CD14-positive monocyte (primary cell): ENCODE results near the gene PERM1. TPM values are rescaled to one million over a fixed set of nuclear protein-coding genes. Genes with fewer than 3 reads are reported as not detected.

Source experiments
- DNase-seq, 3 donors: peaks; one replicate each; pipeline ENCODE4 v3.0.0-alpha.2; 2011 to 2022
- H2AFZ ChIP-seq: 2 replicates; pipeline ENCODE4 v1.6.0; 2012; ENCODE audit warnings: mild to moderate bottlenecking, low read depth, low read length, inconsistent platforms; ENCODE audit not compliant: insufficient read depth, poor library complexity, severe bottlenecking
- H3K27ac ChIP-seq, 2 donors: 1 replicate in 1 of 2; 2 replicates in 1 of 2; pipeline ENCODE4 v1.5.1; 2012 to 2013; ENCODE audit warnings: low read length in 2 of 2, control low read depth in 1 of 2, inconsistent platforms in 1 of 2, low read depth in 1 of 2, mild to moderate bottlenecking in 1 of 2
- H3K27me3 ChIP-seq, 2 donors: one replicate each; pipeline versions ENCODE4 v1.6.0 to v1.6.1; 2011 to 2013; ENCODE audit warnings: low read length in 2 of 2; ENCODE audit not compliant: control insufficient read depth in 2 of 2, insufficient read depth in 2 of 2
- H3K36me3 ChIP-seq, 2 donors: replicated peaks in 1 of 2; 1 replicate in 1 of 2; 2 replicates in 1 of 2; pipeline versions ENCODE4 v1.5.1 to v1.6.1; 2012 to 2013; ENCODE audit warnings: low read length in 2 of 2, control low read depth in 1 of 2, inconsistent platforms in 1 of 2, mild to moderate bottlenecking in 1 of 2; ENCODE audit not compliant: insufficient read depth in 2 of 2, control insufficient read depth in 1 of 2
- H3K4me1 ChIP-seq, 2 donors: 1 replicate in 1 of 2; 2 replicates in 1 of 2; pipeline versions ENCODE4 v1.5.1 to v1.6.1; 2012 to 2013; ENCODE audit warnings: low read length in 2 of 2, control low read depth in 1 of 2, inconsistent platforms in 1 of 2, mild to moderate bottlenecking in 1 of 2, moderate library complexity in 1 of 2; ENCODE audit not compliant: insufficient read depth in 2 of 2, control insufficient read depth in 1 of 2
- H3K4me2 ChIP-seq: replicated peaks from 2 replicates; pipeline ENCODE3; 2012; ENCODE audit warnings: low read length, moderate library complexity, mild to moderate bottlenecking; ENCODE audit not compliant: poor library complexity, severe bottlenecking; ENCODE audit errors: extremely low read depth
- H3K4me3 ChIP-seq, 3 experiments: fragments of 200-600 bp in 1 of 3; sonication (generic) in 1 of 3; replicated peaks in 1 of 3; 1 replicate in 2 of 3; 2 replicates in 1 of 3; pipeline ENCODE4 v1.5.1; 2011 to 2013; ENCODE audit warnings: low read length in 3 of 3, mild to moderate bottlenecking in 3 of 3, control low read depth in 2 of 3, low read depth in 2 of 3, inconsistent platforms in 1 of 3, moderate library complexity in 1 of 3
- H3K79me2 ChIP-seq: 2 replicates; pipeline ENCODE4 v1.6.0; 2012; ENCODE audit warnings: mild to moderate bottlenecking, control low read depth, inconsistent platforms, low read length, moderate library complexity; ENCODE audit not compliant: insufficient read depth
- H3K9ac ChIP-seq: 2 replicates; pipeline ENCODE4 v1.6.0; 2017; ENCODE audit warnings: low read length, mild to moderate bottlenecking; ENCODE audit not compliant: insufficient read depth, poor library complexity, severe bottlenecking
- H3K9me3 ChIP-seq, 2 donors: replicated peaks in 1 of 2; 1 replicate in 1 of 2; 2 replicates in 1 of 2; pipeline versions ENCODE4 v1.5.1 to v1.6.1; 2012 to 2013; ENCODE audit warnings: low read length in 2 of 2, control low read depth in 1 of 2; ENCODE audit not compliant: control insufficient read depth in 1 of 2, insufficient read depth in 1 of 2
- H4K20me1 ChIP-seq: 2 replicates; pipeline ENCODE4 v1.6.0; 2012; ENCODE audit warnings: mild to moderate bottlenecking, low read length, control low read depth, moderate library complexity; ENCODE audit not compliant: insufficient read depth
- H3K27ac Mint-ChIP-seq, 7 donors: one replicate each; pipeline ENCODE4 v1.8.0; 2020; ENCODE audit warnings: mild to moderate bottlenecking in 7 of 7, mixed read lengths in 7 of 7, moderate library complexity in 6 of 7, inconsistent platforms in 2 of 7
- H3K27me3 Mint-ChIP-seq, 3 donors: one replicate each; pipeline ENCODE4 v1.8.0; 2021 to 2022; ENCODE audit warnings: low read depth in 3 of 3, mild to moderate bottlenecking in 3 of 3, mixed read lengths in 3 of 3, moderate library complexity in 3 of 3, inconsistent platforms in 1 of 3
- H3K36me3 Mint-ChIP-seq, 2 donors: one replicate each; pipeline ENCODE4 v1.8.0; 2020; ENCODE audit warnings: mixed read lengths in 2 of 2, inconsistent platforms in 1 of 2, mild to moderate bottlenecking in 1 of 2
- H3K4me1 Mint-ChIP-seq: one replicate; pipeline ENCODE4 v1.8.0; 2020; ENCODE audit warnings: mild to moderate bottlenecking, mixed read lengths
- H3K4me3 Mint-ChIP-seq, 2 donors: one replicate each; pipeline ENCODE4 v1.8.0; 2020; ENCODE audit warnings: mild to moderate bottlenecking in 2 of 2, mixed read lengths in 2 of 2, moderate library complexity in 1 of 2
- H3K9me3 Mint-ChIP-seq, 7 donors: one replicate each; pipeline ENCODE4 v1.8.0; 2020 to 2022; ENCODE audit warnings: mixed read lengths in 7 of 7, mild to moderate bottlenecking in 6 of 7, moderate library complexity in 6 of 7, inconsistent platforms in 2 of 7
- WGBS: methylation state at CpG from one replicate; pipeline ENCODE4 v1.1.5; 2013; ENCODE audit warnings: missing lambda C conversion rate; ENCODE audit not compliant: insufficient coverage; 5-methylcytosine and 5-hydroxymethylcytosine counted together
- intact Hi-C, 2 donors: fragments of 100-400 bp; cut with micrococcal nuclease; formaldehyde crosslinking; loops; one replicate each; pipeline versions ENCODE4 v1.15.0 to v1.15.1; 2023
- polyA plus RNA-seq, 3 donors: library from polyadenylated mRNA; depleted of rRNA in 1 of 3; unstranded in 2 of 3; stranded (reverse) in 1 of 3; fragments of 300-500 nt in 2 of 3; fragments of >200 nt in 1 of 3; fragmentation: Illumina TruSeq in 2 of 3; gene quantifications; 1 replicate in 2 of 3; 2 replicates in 1 of 3; pipeline ENCODE4 v1.2.3, GENCODE V29; 2012 to 2021
- TF ChIP-seq, protein P1 (sequence below): fragments of 200-600 bp; IDR thresholded peaks from one replicate; pipeline ENCODE4 v1.8.0; 2022; ENCODE audit warnings: antibody characterized with exemption, mild to moderate bottlenecking

Gene PERM1
- polyA plus RNA-seq, 3 donors, result not detected

DNA sequence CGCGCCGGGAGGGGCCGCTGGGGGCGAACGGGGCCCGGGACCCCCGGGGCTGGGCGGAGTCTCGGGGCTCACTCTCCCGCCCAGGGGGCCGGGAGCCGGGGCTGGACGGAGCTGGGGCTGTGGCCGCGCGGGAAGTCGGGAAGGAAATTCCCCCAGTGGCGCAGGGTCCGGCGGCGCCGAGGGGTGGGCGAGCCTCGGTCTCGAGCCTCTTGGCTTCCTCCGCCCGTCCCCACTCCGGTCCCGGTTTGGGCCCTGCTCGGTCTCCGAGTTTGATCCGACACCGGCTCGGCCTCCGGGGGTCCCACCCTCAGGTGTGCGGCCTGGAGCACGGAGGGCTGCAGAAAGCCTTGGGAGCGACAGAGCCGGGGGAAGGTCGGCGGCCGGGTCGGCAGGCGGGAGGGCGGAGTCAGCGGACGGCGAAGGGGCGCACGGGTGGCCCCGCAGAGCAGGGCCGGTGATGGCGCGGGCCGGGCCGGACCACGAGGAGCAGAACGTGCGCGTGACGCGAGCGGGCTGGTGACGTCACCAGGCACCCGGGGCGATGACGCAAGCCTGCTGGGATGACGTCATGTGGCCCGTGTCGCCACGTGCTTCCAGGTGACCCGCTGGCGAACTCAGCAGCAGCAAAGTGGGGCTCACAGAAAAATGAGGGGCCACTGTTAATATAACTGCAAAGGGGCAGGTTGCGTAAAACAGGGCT is 18.6 kb upstream of the PERM1 start:
- H3K9ac ChIP-seq, result peak overlapping the region; percentile 54
- intact Hi-C loops, result no loop called here
- Mint-ChIP-seq H3K27ac (peak overlapping the region in 6 of 7 donors; percentile 73 to 93 (median 81)), H3K4me1 (peaks cover 22% of the 10 kb centered on the region), H3K4me3 (peak overlapping the region; percentile 53 to 89), H3K27me3 (peaks cover 67 to 91% (median 72%) of the 10 kb centered on the region in 3 donors), H3K9me3 (peaks cover 2 to 32% (median 5%) of the 10 kb centered on the region in 7 donors), H3K36me3 (peaks cover 0 to 6% of the 10 kb centered on the region in 2 donors)
- H3K27ac ChIP-seq, result peak overlapping the region in 1 of 2 donors; percentile 45
- peaks cover 34 to 82% of the 10 kb centered on the region in 2 donors for H3K27me3 ChIP-seq
- 1% methylated on average over 74 of the region's 75 CpGs for WGBS
- TF ChIP-seq, protein P1, sequence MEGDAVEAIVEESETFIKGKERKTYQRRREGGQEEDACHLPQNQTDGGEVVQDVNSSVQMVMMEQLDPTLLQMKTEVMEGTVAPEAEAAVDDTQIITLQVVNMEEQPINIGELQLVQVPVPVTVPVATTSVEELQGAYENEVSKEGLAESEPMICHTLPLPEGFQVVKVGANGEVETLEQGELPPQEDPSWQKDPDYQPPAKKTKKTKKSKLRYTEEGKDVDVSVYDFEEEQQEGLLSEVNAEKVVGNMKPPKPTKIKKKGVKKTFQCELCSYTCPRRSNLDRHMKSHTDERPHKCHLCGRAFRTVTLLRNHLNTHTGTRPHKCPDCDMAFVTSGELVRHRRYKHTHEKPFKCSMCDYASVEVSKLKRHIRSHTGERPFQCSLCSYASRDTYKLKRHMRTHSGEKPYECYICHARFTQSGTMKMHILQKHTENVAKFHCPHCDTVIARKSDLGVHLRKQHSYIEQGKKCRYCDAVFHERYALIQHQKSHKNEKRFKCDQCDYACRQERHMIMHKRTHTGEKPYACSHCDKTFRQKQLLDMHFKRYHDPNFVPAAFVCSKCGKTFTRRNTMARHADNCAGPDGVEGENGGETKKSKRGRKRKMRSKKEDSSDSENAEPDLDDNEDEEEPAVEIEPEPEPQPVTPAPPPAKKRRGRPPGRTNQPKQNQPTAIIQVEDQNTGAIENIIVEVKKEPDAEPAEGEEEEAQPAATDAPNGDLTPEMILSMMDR, result no peak
- H3K36me3 ChIP-seq, result no peaks in the 10 kb centered on the region
- peak; percentile 45 to 85 (median 83) for DNase-seq
- H3K4me3 ChIP-seq, result peak overlapping the region; percentile 15 to 54 (median 18)
- peaks cover 0 to 21% of the 10 kb centered on the region in 2 donors for H3K9me3 ChIP-seq
- peak overlapping the region; percentile 62 for H3K4me2 ChIP-seq
- H3K79me2 ChIP-seq, result no peaks in the 10 kb centered on the region
- H2AFZ ChIP-seq, result peak overlapping the region; percentile 65
- H4K20me1 ChIP-seq, result peaks cover 12% of the 10 kb centered on the region
- H3K4me1 ChIP-seq, result peaks cover 11 to 33% of the 10 kb centered on the region in 2 donors

DNA sequence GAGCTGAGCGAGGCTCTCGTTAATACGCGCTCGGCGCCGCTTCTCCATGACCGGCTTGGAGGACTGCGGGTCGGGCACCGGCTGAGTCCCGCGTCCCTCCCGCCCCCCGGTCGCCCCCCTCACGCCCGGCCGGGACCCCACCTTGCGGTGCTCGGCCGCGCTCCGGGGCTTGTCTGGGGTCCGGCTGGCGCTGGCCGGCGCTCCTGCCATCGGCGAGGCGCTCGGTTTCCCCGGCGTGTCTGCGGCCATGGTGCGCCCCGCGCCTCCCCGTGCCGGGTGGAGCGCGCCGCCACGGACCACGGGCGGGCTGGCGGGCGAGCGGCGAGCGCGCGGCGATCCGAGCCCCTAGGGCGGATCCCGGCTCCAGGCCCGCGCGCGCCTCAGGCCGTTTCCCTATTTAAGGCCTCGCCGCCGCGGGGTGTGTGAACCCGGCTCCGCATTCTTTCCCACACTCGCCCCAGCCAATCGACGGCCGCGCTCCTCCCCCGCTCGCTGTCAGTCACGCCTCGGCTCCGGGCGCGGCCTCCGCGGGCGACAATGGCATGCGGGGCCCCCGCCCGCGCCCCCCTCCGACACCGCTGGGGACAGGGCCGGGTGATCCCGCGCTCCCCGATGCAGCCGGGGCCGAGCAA is 17.9 kb upstream of the PERM1 start, which contains the start of gene HES4:
Gene HES4, minus strand, starts transcription at position 373 of the 632 bp plus-strand sequence. Its CDS starts 124 bp downstream, at position 249.
- Mint-ChIP-seq H3K4me1 (peaks cover 17% of the 10 kb centered on the region), H3K4me3 (peak within 1 kb of the TSS; percentile 59 to 89), H3K27ac (peak within 1 kb of the TSS in 6 of 7 donors; percentile 73 to 93 (median 81)), H3K36me3 (peaks cover 0 to 6% of the 10 kb centered on the region in 2 donors), H3K9me3 (peaks cover 2 to 28% (median 5%) of the 10 kb centered on the region in 7 donors), H3K27me3 (peaks cover 68 to 91% (median 72%) of the 10 kb centered on the region in 3 donors)
- Histone ChIP-seq H3K4me2 (peak within 1 kb of the TSS; percentile 62), H4K20me1 (peaks cover 12% of the 10 kb centered on the region), H2AFZ (peak within 1 kb of the TSS; percentile 65), H3K4me3 (peak within 1 kb of the TSS; percentile 18 to 64 (median 47)), H3K9me3 (peaks cover 0 to 21% of the 10 kb centered on the region in 2 donors), H3K9ac (peak within 1 kb of the TSS; percentile 54), H3K27me3 (peaks cover 34 to 79% of the 10 kb centered on the region in 2 donors), H3K36me3 (no peaks in the 10 kb centered on the region), H3K79me2 (no peaks in the 10 kb centered on the region), H3K4me1 (peaks cover 11 to 33% of the 10 kb centered on the region in 2 donors), H3K27ac (peak within 1 kb of the TSS in 1 of 2 donors; percentile 45)
- under 1% methylated on average over 94 of the region's 95 CpGs for WGBS
- TF ChIP-seq, protein P1, result no peak
- DNase-seq, result peak; percentile 72 to 85 (median 84)
- intact Hi-C loops, result no loop called here
